Inflammatory macrophage treated with lipopolysaccharide for 4 hours (primary cell): ENCODE measurements around the gene ZNF84.

Source experiments
- DNase-seq: peaks from one replicate; pipeline ENCODE4 v3.0.0-alpha.2; 2020

The ZNF84 gene

DNA sequence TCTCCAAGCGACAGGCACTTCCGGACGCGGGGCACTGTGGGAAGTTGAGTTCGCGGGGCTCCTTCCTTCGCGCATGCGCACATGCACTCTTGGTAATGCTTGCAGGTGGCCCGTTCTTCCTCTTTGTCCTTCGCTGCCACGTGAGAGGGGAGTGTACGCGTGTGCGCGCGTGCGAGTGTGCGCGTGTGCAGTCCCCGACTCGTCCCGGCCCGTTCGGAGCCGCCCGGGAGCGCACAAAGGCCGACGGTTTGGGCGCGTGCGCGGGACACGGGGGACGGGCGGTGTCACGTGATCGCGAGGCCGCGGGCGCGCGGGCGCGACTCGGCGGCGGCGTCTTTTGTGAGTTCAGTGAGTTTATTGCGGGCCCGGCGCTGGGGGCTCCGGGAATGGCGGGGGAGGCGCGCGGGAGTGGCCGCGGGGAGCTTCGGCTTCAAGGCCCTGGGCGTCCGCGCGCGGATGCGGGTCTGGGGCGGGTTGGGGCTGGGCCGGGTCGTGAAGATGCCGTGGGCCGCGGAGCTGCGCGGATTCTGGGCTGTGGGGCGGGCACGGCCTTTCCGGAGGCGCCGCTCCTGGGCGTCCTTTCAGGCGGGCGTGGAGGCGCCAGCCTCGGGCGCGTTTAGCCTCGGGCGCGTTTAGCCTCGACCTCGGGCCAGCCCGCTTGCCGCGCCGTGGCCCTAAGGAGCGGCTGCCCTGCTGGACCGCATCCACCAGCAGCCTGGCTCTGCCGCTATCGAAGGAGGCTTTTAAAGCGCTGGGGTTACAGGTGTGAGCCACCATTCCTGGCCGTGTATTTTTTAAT, at the start of gene ZNF84:
ZNF84 (plus strand) TSS at position 303 of the 799 bp plus-strand sequence. CDS start 3,959 bp downstream, outside the sequence.
- peak; percentile 99 for DNase-seq

DNA sequence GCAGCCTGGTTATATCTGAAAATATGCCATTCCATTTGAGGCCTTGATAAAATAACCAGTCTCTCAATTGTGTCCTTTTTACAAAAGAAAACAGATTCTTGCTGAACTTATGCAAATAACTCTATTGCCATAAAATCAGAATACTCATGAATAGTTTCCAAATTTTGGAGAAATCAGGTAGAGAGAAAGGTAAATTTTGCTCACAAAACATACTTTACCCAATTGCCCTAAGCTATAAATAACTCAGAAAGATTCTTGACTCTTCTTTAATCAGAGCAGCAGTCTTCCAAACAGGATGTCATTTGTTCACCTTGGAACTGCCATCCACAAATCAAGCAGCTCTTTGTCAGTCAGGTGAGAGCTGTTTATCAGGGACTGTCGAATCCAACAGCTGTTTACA, 38.6 kb upstream of the ZNF84 start:
- DNase-seq = no peak

DNA sequence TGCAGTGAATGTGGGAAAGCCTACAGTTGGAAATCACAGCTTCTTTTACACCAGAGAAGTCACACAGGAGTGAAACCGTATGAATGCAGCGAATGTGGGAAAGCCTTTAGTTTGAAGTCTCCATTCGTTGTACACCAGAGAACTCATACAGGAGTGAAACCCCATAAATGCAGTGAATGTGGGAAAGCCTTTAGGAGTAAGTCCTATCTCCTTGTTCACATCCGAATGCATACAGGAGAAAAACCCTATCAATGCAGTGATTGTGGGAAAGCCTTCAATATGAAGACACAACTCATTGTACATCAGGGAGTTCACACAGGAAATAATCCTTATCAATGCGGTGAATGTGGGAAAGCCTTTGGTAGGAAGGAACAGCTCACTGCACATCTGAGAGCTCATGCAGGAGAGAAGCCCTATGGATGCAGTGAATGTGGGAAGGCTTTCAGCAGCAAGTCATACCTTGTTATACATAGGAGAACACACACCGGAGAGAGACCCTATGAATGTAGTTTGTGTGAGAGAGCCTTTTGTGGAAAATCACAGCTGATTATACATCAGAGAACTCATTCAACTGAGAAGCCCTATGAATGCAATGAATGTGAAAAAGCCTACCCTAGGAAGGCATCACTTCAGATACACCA, 26.5 kb upstream of the ZNF84 start:
- DNase-seq = no peak

DNA sequence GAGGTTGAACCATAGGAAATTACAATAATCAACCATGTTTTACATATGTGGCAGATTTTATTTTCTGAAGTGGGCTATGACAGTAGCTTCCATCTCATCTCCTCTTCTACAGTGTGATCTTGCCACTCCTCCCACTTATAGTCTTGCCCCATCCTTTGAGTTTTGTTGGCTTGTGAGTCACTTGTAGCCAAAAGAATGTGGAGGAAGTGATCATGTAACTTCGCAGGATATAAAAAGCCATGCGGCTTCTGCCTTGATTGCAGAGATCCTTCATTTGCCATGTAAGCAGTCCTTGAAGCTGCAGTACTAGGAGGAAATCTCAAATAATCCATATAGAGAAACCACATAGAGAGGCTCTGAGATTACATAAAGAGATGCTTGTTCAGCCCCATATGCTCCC, 13.7 kb upstream of the ZNF84 start:
- DNase-seq = no peak

DNA sequence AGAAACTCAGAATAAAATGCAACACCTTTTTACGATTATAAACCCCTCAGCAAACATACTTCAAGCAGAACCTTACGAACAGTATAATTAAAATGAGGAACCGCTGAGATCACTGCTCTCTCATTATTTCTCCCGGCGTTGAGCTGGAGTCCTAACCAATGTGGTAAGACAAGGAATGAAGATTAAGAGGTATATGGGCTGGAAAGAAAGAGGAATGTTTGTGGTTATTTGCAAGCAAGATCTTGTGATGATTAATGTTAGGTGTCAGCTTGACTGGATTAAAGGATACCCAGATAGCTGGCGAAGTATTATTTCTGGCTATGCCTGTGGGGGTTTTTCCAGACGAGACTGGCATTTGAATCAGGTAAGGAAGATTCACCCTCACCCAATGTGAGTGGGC, 10.3 kb upstream of the ZNF84 start:
- DNase-seq = no peak

DNA sequence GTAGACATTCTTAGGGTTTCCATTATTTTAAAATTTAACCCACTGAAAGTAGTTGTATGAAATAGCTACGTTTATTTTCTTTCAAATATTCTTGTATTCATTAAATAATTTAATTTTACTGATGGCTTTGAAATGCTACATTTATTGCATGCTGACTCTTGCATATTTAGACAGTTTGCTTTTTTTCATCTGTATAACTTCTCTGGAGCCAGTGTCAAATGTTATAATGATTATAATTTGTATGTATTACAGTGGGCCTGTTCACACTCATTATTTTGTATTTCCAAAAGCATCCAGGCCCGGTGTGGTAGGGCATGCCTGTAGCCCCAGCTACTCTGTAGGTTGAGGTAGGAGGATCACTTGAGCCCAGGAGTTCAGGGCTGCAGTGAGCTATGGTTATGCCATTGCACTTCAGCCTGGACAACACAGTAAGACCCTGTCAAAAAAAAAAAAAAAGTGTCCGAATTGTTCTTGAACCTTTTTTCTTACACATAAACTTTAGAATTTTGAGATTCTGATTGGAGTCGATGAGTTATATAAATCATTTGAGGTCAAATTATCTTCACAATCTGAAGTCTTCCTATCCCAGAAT, 905 bp downstream of the ZNF84 start:
- DNase-seq = no peak

DNA sequence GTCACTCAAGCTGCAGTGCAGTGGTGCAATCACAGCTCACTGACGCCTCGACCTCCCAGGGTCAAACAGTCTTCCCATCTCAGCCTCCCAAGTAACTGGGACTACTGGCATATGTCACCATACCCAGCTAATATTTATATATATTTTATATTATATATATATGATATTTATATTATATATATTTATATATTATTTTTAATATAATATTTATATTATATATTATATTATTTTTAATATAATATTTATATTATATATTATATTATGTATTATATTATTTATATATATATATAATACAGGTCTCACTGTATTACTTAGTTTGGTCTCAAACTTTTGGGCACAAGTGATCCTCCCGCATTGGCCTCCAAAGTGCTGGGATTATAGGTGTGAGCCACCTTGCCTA, 9.4 kb downstream of the ZNF84 start:
- no peak for DNase-seq

GRCh38 chr12:133057446-133057845, 20.1 kb downstream of the ZNF84 start:
- DNase-seq = no peak

- DNase-seq = no peak
These were observed 21.1 kb downstream of the ZNF84 start for GRCh38 chr12:133058203-133059113.

DNA sequence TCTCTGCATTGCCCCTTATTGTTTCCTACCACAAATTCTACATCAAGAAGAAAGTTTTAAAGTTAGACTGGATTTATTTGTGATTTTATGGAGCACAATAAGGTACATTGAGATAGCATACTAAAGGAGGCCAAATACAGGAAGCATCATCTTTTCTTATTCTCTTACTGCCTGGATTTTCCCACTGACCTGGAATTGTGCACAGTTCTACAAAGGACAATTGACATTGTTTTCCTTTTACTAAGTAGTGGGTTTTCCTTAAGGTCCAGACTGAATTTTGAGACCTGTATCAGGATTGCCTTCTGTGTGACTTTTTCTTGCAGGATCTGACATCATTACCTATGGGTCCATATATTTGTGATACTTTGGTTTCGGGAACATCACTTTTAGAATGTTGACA, 24.6 kb downstream of the ZNF84 start:
- DNase-seq = no peak

DNA sequence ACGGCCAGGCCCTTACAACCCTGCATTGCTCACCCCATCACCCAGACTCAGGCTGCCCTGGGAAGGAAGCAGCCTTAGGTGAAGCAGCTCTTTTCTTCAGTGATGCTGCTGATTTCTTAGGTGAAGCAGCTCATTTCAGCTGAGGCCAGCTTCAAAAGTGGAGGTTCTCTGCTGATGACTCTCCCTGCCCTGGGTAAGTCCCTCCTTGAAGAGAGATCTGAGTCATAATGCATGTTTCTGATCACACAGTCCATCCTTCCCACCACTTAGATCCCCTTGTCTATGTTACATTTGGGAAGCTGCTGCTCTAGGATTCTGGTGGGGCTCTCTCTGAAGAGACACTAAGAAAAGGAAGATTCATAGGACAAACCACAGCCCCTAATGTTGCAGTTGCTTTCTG, 26.2 kb downstream of the ZNF84 start:
- DNase-seq = no peak

DNA sequence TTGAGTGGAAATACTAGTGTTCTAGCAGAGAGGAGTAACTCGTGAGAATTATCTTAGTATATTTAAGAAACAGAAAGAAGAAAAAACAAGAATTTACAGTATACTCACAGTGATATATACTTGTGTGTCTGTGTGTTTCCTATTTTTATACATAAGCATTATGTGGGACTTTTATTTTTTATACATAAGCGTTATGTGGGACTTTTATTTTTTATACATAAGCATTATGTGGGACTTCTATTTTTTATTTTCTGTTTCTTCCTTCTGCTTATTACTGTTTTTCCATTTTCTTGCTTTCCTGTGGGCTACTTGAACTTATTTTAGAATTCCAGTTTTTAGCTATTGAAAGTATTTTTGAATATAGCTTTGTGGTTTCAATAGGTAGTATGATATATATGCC, 36.5 kb downstream of the ZNF84 start:
- no peak for DNase-seq

DNA sequence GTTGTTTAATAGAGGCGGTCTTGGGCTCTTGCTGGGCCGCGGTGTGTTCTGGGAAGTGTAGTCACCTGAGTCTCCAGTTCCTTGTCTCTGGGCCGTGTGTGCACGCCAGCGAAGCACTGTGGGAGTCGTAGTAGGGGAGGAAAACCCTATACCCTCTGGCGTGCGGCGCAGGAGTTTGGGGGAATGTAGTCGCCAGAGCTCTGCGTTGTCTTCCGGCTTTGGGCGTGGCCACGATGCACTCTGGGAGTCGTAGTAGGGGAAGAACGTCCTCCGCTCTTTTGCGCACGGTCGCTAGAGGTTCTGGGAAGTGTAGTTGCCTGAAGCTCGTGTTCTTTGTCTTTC, 42.7 kb downstream of the ZNF84 start:
- DNase-seq = peak; percentile 99

- DNase-seq = peak; percentile 97
These were observed 43.3 kb downstream of the ZNF84 start, which contains the start of gene ZNF140 for GRCh38 chr12:133080368-133081158. TSS of gene ZNF140 (plus strand) at chr12:133080923. CDS start at chr12:133081321, 398 bp downstream.

DNA sequence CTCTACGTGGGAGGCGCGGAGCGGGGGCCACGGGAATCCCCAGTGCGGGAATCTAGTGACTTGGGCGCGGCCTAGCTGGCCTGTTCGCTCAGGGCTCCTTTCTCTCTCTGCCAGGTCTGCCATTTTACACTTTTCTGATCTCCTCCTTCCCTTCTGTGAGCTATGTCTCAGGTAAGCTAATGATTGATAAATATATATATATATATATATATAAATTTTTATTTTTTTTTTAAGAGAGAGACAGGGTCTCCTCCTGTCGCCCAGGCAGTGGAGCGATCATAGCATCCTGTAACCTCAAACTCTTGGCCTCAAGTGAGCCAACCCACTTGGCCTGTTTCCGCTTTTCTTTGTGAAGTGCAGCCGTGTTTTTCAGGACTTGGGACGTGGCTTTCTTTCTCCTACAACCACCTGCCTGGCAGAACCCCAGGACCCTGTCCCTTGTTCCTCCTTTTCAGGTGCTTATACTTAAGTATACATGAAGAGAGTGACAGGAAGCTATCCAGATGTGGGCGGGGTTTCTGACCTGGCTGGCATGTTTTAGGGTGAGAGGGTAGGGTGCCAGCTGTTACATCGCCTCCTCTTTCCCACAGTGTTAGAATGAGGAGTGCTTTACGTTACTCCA, 44.0 kb downstream of the ZNF84 start:
- DNase-seq = no peak

DNA sequence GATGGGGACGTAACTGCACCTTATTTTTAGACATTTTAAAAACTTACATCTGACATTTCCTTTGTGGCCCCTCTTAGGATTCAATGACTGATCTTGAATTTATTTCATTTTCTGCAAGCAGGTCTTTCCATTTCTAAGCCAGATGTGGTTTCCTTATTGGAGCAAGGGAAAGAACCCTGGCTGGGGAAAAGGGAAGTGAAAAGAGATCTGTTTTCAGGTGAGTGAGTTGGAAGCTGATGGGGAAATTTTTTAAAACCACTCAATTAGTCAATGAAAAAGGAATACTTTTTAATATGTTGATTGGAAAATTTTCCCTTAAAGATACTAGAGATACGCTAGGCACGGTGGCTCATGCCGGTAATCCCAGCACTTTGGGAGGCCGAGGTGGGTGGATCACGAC, 46.0 kb downstream of the ZNF84 start:
- DNase-seq = no peak

DNA sequence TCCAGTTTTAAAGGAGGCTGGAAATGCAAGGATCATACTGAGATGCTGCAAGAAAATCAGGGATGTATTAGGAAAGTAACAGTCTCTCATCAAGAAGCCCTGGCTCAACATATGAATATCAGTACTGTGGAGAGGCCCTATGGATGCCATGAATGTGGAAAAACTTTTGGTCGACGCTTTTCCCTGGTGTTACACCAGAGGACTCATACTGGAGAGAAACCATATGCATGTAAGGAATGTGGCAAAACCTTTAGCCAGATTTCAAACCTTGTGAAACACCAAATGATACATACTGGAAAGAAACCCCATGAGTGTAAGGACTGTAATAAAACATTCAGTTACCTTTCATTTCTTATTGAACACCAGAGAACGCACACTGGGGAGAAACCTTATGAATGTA, 68.3 kb downstream of the ZNF84 start:
- DNase-seq = no peak

DNA sequence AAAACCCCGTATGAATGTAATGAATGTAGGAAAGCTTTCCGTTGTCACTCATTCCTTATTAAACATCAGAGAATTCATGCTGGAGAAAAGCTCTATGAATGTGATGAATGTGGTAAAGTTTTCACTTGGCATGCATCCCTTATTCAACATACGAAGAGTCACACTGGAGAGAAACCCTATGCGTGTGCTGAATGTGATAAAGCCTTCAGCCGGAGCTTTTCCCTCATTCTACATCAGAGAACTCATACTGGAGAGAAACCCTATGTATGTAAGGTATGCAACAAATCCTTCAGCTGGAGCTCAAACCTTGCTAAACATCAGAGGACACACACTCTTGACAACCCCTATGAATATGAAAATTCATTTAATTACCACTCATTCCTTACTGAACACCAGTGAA, 68.9 kb downstream of the ZNF84 start:
- no peak for DNase-seq

- no peak for DNase-seq
These were observed 69.8 kb downstream of the ZNF84 start for GRCh38 chr12:133107121-133107520.

DNA sequence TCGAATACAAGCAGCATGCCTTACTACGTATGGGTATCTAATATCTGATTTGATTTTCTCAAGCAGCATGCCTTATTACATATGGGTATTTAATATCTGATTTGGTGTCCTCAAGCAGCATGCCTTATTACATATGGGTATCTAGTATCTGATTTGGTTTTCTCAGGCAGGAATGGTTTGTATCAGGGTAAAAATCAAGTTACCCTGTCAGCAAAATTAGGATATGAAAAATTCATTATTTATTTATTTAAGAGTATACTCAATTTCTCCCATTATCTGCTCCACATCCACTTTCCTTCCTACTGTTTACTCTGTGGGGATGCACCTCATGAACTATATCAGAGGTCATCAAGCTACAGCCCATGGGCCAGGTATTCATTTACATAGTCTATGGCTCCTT, 70.8 kb downstream of the ZNF84 start:
- DNase-seq = no peak
